Posterior cingulate gyrus (tissue), 11 donors: ENCODE results near the gene NPW.
"Not testable (repeated sequence)": the region's sequence is repeated elsewhere in the genome, so short reads cannot be mapped to it uniquely, and the experiment has no call there.

Experiments
- DNase-seq, 10 donors: peaks; one replicate each; pipeline versions ENCODE4 v3.0.0 to v3.0.0-alpha.2; 2020 to 2021; ENCODE audit warnings: mixed read lengths in 3 of 10
- intact Hi-C: fragments of 100-400 bp; cut with DNase I; formaldehyde crosslinking; loops from one replicate; pipeline ENCODE4 v1.15.1; 2023

The NPW gene

GRCh38 chr16:2033057-2033908, 13.7 kb downstream of the NPW start:
- peak; percentile 76 to 99 (median 88) for DNase-seq
- intact Hi-C loops, result no loop called here

GRCh38 chr16:2033909-2034695, 14.5 kb downstream of the NPW start:
- intact Hi-C loops, DNase-seq: not testable (repeated sequence)

GRCh38 chr16:2034696-2035430, 15.3 kb downstream of the NPW start:
- no peak for DNase-seq
- intact Hi-C loops, result no loop called here

GRCh38 chr16:2035431-2036199, 16.0 kb downstream of the NPW start:
- DNase-seq, result peak in 2 of 10 donors; percentile 34 to 72
- intact Hi-C loops, result no loop called here

GRCh38 chr16:2036200-2036966, 16.8 kb downstream of the NPW start:
- intact Hi-C loops, result no loop called here
- no peak for DNase-seq

GRCh38 chr16:2037115-2037514, 17.5 kb downstream of the NPW start:
- no peak for DNase-seq
- intact Hi-C loops, result no loop called here

- intact Hi-C loops, result no loop called here
- no peak for DNase-seq
Observed at GRCh38 chr16:2037647-2038381, 18.2 kb downstream of the NPW start.

- intact Hi-C loops, result no loop called here
Observed at GRCh38 chr16:2038382-2039231, 19.0 kb downstream of the NPW start.

GRCh38 chr16:2039274-2040031, 19.9 kb downstream of the NPW start:
- intact Hi-C loops, result no loop called here
- DNase-seq, result peak in 2 of 10 donors; percentile 55 to 57

More at GRCh38 chr16:2038382-2039231, 19.0 kb downstream of the NPW start:
- DNase-seq, result peak in 1 of 10 donors; percentile 59

GRCh38 chr16:2040041-2040786, 20.6 kb downstream of the NPW start:
- DNase-seq, result peak in 1 of 10 donors; percentile 58
- intact Hi-C loops, result no loop called here

- intact Hi-C loops, result no loop called here
- DNase-seq, result peak in 2 of 10 donors; percentile 68 to 84
Observed at GRCh38 chr16:2040787-2041522, 21.4 kb downstream of the NPW start.

- DNase-seq, result no peak
- intact Hi-C loops, result no loop called here
Observed at GRCh38 chr16:2042171-2042985, 22.8 kb downstream of the NPW start.

- DNase-seq, result no peak
- intact Hi-C loops, result no loop called here
Observed at GRCh38 chr16:2042986-2043666, 23.5 kb downstream of the NPW start.
